Ecto neural progenitor cell (in vitro differentiated cells): ENCODE measurements around the gene PKP3.
"Not testable (repeated sequence)": the region's sequence is repeated elsewhere in the genome, so short reads cannot be mapped to it uniquely, and the experiment has no call there.

Experiments used
- DNase-seq: peaks from one replicate; pipeline ENCODE4 v3.0.0-alpha.2; 2018; ENCODE audit warnings: low spot score

Gene PKP3

GRCh38 chr11:394034-394857 lies at the start of gene PKP3:
PKP3 (plus strand) TSS chr11:394209; CDS start chr11:394293, 84 bp downstream.
- DNase-seq, result peak; percentile 72

GRCh38 chr11:344836-345578 lies 49.0 kb upstream of the PKP3 start:
- no peak for DNase-seq

GRCh38 chr11:346529-346928 lies 47.5 kb upstream of the PKP3 start:
- DNase-seq, result no peak

GRCh38 chr11:349270-349954 lies 44.6 kb upstream of the PKP3 start:
- DNase-seq, result not testable (repeated sequence)

- DNase-seq, result not testable (repeated sequence)
These were observed 43.8 kb upstream of the PKP3 start for GRCh38 chr11:350033-350722.

GRCh38 chr11:350723-351255 lies 43.2 kb upstream of the PKP3 start:
- no peak for DNase-seq

- DNase-seq, result no peak
These were observed 42.6 kb upstream of the PKP3 start for GRCh38 chr11:351411-351810.

GRCh38 chr11:352456-353031 lies 41.5 kb upstream of the PKP3 start:
- DNase-seq, result no peak

- peak; percentile 48 for DNase-seq
These were observed 40.7 kb upstream of the PKP3 start for GRCh38 chr11:353179-353873.

GRCh38 chr11:355581-356458 lies 38.2 kb upstream of the PKP3 start:
- peak; percentile 92 for DNase-seq

GRCh38 chr11:356610-357009 lies 37.4 kb upstream of the PKP3 start:
- DNase-seq, result no peak

GRCh38 chr11:357582-357981 lies 36.4 kb upstream of the PKP3 start:
- DNase-seq, result no peak

GRCh38 chr11:358129-358800 lies 35.7 kb upstream of the PKP3 start:
- no peak for DNase-seq

GRCh38 chr11:359181-359714 lies 34.8 kb upstream of the PKP3 start:
- no peak for DNase-seq

- DNase-seq, result no peak
These were observed 33.4 kb upstream of the PKP3 start for GRCh38 chr11:360326-361280.

GRCh38 chr11:362642-363442 lies 31.2 kb upstream of the PKP3 start:
- DNase-seq, result no peak

- DNase-seq, result not testable (repeated sequence)
These were observed 30.6 kb upstream of the PKP3 start for GRCh38 chr11:363443-363805.
